Loucy (cell line): ENCODE data around the gene DIP2B.
A peak's percentile ranks its signal among the peaks of the same experiment; 100 is the strongest.

Experiments used
- H2AFZ ChIP-seq: fragments of 200-600 bp; sonication (generic); 2 replicates; pipeline ENCODE4 v1.6.0; 2016; ENCODE audit warnings: antibody characterized with exemption, mild to moderate bottlenecking, low read length, moderate library complexity
- H3F3A ChIP-seq: fragments of 200-600 bp; 2 replicates; pipeline ENCODE4 v1.6.0; 2016; ENCODE audit warnings: antibody characterized with exemption, low read depth, mild to moderate bottlenecking
- H3K27me3 ChIP-seq: fragments of 200-600 bp; sonication (generic); 2 replicates; pipeline ENCODE4 v1.6.1; 2014; ENCODE audit warnings: low read length, mild to moderate bottlenecking; ENCODE audit not compliant: insufficient read depth, poor library complexity, severe bottlenecking
- H3K36me3 ChIP-seq: fragments of 200-600 bp; sonication (generic); 2 replicates; pipeline ENCODE4 v1.6.1; 2016; ENCODE audit warnings: low read length; ENCODE audit not compliant: insufficient read depth
- H3K4me1 ChIP-seq: fragments of 200-600 bp; sonication (generic); 2 replicates; pipeline ENCODE4 v1.5.1; 2014; ENCODE audit warnings: low read length, mild to moderate bottlenecking; ENCODE audit not compliant: insufficient read depth, poor library complexity, severe bottlenecking
- H3K4me2 ChIP-seq: fragments of 200-600 bp; sonication (generic); 2 replicates; pipeline ENCODE4 v1.6.0; 2014; ENCODE audit warnings: antibody characterized with exemption, low read length, low read depth, mild to moderate bottlenecking; ENCODE audit not compliant: poor library complexity, severe bottlenecking
- H3K4me3 ChIP-seq: fragments of 200-600 bp; sonication (generic); 2 replicates; pipeline ENCODE4 v1.5.1; 2014; ENCODE audit warnings: low read length, mild to moderate bottlenecking, mixed read lengths; ENCODE audit not compliant: poor library complexity, severe bottlenecking
- H3K79me2 ChIP-seq: fragments of 200-600 bp; sonication (generic); 2 replicates; pipeline ENCODE4 v1.6.1; 2014; ENCODE audit warnings: low read length; ENCODE audit not compliant: insufficient read depth
- H3K9ac ChIP-seq: fragments of 200-600 bp; sonication (generic); 2 replicates; pipeline ENCODE4 v1.6.0; 2014; ENCODE audit warnings: mild to moderate bottlenecking, low read depth, low read length, moderate library complexity; ENCODE audit not compliant: poor library complexity, severe bottlenecking
- H3K9me2 ChIP-seq: fragments of 200-600 bp; sonication (generic); replicated peaks from 2 replicates; pipeline ENCODE4 v1.6.1; 2016; ENCODE audit warnings: low read depth, low read length, mixed read lengths
- H3K9me3 ChIP-seq: fragments of 200-600 bp; sonication (generic); 2 replicates; pipeline ENCODE4 v1.6.1; 2014; ENCODE audit warnings: mild to moderate bottlenecking, antibody characterized with exemption, low read length, low read depth; ENCODE audit not compliant: insufficient read depth
- H4K20me1 ChIP-seq: fragments of 200-600 bp; sonication (generic); 2 replicates; pipeline ENCODE4 v1.6.0; 2014; ENCODE audit warnings: antibody characterized with exemption, low read length, mild to moderate bottlenecking; ENCODE audit not compliant: insufficient read depth, poor library complexity, severe bottlenecking
- EZH2phosphoT487 ChIP-seq: fragments of 200-600 bp; IDR thresholded peaks from 2 replicates; pipeline ENCODE4 v1.6.1; 2018; ENCODE audit warnings: antibody characterized with exemption, mild to moderate bottlenecking, moderate library complexity, borderline replicate concordance
- TF ChIP-seq, protein P1 (sequence below): fragments of 200-600 bp; sonication (generic); conservative IDR thresholded peaks from 2 replicates; pipeline ENCODE4 v1.5.1; 2014; ENCODE audit warnings: mild to moderate bottlenecking, antibody characterized with exemption, low read length

The DIP2B gene, protein sequence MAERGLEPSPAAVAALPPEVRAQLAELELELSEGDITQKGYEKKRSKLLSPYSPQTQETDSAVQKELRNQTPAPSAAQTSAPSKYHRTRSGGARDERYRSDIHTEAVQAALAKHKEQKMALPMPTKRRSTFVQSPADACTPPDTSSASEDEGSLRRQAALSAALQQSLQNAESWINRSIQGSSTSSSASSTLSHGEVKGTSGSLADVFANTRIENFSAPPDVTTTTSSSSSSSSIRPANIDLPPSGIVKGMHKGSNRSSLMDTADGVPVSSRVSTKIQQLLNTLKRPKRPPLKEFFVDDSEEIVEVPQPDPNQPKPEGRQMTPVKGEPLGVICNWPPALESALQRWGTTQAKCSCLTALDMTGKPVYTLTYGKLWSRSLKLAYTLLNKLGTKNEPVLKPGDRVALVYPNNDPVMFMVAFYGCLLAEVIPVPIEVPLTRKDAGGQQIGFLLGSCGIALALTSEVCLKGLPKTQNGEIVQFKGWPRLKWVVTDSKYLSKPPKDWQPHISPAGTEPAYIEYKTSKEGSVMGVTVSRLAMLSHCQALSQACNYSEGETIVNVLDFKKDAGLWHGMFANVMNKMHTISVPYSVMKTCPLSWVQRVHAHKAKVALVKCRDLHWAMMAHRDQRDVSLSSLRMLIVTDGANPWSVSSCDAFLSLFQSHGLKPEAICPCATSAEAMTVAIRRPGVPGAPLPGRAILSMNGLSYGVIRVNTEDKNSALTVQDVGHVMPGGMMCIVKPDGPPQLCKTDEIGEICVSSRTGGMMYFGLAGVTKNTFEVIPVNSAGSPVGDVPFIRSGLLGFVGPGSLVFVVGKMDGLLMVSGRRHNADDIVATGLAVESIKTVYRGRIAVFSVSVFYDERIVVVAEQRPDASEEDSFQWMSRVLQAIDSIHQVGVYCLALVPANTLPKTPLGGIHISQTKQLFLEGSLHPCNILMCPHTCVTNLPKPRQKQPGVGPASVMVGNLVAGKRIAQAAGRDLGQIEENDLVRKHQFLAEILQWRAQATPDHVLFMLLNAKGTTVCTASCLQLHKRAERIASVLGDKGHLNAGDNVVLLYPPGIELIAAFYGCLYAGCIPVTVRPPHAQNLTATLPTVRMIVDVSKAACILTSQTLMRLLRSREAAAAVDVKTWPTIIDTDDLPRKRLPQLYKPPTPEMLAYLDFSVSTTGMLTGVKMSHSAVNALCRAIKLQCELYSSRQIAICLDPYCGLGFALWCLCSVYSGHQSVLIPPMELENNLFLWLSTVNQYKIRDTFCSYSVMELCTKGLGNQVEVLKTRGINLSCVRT (N-terminal part only)

DNA sequence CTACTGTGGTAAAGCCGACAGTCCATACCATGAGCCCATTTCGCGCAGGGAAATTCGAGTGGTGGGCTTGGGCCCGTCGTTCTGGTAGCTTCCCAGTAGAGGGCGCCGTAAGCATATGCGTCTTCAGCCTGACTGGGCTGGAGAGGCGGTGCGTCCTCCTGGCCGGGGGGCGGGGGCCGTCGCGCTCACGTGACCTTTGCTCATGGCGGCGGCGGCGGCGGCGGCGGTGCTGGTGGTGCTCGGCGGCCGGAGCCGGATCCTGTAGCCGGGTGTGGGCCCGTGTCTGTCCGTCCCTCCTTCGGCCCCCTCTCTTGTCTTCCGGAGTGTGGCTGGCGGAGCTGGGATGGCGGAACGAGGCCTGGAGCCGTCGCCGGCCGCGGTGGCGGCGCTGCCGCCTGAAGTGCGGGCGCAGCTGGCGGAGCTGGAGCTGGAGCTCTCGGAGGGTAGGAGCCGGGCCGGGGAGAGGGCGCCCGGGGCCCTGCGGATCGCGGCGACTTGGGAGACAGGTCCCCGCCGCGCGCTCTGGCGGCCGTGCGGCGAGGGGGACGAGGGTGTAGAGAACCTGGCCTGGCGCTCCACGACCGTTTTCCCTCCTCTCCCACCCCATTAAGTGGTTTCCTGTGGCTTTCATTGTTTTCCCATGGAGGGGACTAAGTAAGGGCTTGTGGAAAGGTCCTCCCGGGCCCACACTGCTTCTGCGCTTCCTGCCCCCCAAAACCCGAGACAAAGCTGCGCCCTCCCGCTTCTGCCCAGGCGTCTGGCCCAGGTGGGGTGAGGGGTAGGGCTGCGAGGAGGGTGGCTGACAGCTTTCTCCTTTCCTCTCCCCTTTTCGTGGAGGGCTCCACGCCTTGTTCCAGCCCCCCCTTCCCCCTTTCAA, at the start of gene DIP2B:
Gene DIP2B, plus strand, starts transcription at position 188 of the 877 bp plus-strand sequence. Its CDS starts 156 bp downstream, at position 344.
- Histone ChIP-seq H4K20me1 (peaks cover 28% of the 10 kb centered on the region), H3K4me2 (peak within 1 kb of the TSS; percentile 97), H3F3A (no peaks in the 10 kb centered on the region), H3K4me3 (peak within 1 kb of the TSS; percentile 85), H2AFZ (peak within 1 kb of the TSS; percentile 100), H3K9ac (peak within 1 kb of the TSS; percentile 81), H3K9me2 (no peaks in the 10 kb centered on the region), H3K4me1 (peaks cover 46% of the 10 kb centered on the region), H3K9me3 (no peaks in the 10 kb centered on the region), H3K79me2 (peaks cover 52% of the 10 kb centered on the region), H3K36me3 (no peaks in the 10 kb centered on the region), H3K27me3 (no peaks in the 10 kb centered on the region)
- TF ChIP-seq, protein P1, sequence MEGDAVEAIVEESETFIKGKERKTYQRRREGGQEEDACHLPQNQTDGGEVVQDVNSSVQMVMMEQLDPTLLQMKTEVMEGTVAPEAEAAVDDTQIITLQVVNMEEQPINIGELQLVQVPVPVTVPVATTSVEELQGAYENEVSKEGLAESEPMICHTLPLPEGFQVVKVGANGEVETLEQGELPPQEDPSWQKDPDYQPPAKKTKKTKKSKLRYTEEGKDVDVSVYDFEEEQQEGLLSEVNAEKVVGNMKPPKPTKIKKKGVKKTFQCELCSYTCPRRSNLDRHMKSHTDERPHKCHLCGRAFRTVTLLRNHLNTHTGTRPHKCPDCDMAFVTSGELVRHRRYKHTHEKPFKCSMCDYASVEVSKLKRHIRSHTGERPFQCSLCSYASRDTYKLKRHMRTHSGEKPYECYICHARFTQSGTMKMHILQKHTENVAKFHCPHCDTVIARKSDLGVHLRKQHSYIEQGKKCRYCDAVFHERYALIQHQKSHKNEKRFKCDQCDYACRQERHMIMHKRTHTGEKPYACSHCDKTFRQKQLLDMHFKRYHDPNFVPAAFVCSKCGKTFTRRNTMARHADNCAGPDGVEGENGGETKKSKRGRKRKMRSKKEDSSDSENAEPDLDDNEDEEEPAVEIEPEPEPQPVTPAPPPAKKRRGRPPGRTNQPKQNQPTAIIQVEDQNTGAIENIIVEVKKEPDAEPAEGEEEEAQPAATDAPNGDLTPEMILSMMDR: peak; percentile 80
- TF ChIP-seq EZH2phosphoT487: no peak

DNA sequence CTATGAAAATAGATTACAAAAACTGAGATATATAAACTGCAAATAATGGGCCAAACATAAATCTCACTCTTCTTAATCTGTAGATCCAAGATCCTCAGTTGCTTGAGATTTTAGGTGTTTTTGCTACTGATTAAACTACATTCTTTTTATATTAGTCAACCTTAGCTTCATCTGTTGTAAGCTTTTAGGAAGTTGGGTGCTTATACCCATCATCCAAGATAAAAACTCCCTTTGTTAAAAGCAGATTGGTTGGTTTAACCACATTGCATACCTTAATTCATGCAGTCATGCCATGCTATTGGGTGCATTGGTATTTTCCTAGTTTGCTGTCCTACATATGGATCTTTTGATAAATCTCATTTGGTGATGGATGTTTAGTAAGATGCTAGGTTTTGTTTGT, 46.2 kb upstream of the DIP2B start:
- no peaks in the 10 kb centered on the region for H4K20me1 ChIP-seq
- no peaks in the 10 kb centered on the region for H3K79me2 ChIP-seq
- H3K36me3 ChIP-seq: peaks cover 40% of the 10 kb centered on the region
- no peaks in the 10 kb centered on the region for H3K9me3 ChIP-seq
- no peak overlapping the region for H3K4me3 ChIP-seq
- no peaks in the 10 kb centered on the region for H3K9me2 ChIP-seq
- no peaks in the 10 kb centered on the region for H3F3A ChIP-seq
- H2AFZ ChIP-seq: no peak overlapping the region
- H3K9ac ChIP-seq: no peak overlapping the region
- H3K4me2 ChIP-seq: no peak overlapping the region
- no peaks in the 10 kb centered on the region for H3K4me1 ChIP-seq
- TF ChIP-seq, protein P1: no peak
- TF ChIP-seq EZH2phosphoT487: no peak
- H3K27me3 ChIP-seq: no peaks in the 10 kb centered on the region

DNA sequence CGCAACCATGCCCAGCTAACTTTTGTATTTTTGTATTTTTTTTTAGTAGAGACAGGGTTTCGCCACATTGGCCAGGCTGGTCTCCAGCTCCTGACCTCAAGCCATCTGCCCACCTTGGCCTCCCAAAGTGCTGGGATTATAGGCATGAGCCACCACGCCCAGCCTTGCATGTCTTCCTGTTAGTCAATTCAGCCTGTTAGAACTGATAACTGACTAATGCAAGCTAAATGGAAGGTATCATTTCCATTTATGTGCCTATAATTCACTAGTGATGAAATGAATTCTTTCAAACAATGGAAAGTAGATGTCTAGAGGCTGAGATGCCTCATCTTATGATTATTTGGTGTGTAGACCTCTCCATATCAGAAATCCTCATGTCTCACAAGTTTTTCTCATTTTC, 37.3 kb upstream of the DIP2B start:
- H3K9me3 ChIP-seq: no peaks in the 10 kb centered on the region
- TF ChIP-seq, protein P1: no peak
- no peak for TF ChIP-seq EZH2phosphoT487
- H4K20me1 ChIP-seq: no peaks in the 10 kb centered on the region
- no peaks in the 10 kb centered on the region for H3K4me1 ChIP-seq
- peaks cover 35% of the 10 kb centered on the region for H3K36me3 ChIP-seq
- no peak overlapping the region for H3K4me2 ChIP-seq
- no peak overlapping the region for H3K4me3 ChIP-seq
- H2AFZ ChIP-seq: no peak overlapping the region
- H3F3A ChIP-seq: no peaks in the 10 kb centered on the region
- H3K27me3 ChIP-seq: no peaks in the 10 kb centered on the region
- H3K9ac ChIP-seq: no peak overlapping the region
- no peaks in the 10 kb centered on the region for H3K9me2 ChIP-seq
- no peaks in the 10 kb centered on the region for H3K79me2 ChIP-seq
